Parathyroid adenoma (tissue), 2 donors: ENCODE data around the gene MXI1.
"Not testable (repeated sequence)": the region's sequence is repeated elsewhere in the genome, so short reads cannot be mapped to it uniquely, and the experiment has no call there.

Experiments used
- H2AFZ ChIP-seq: fragments of 300-600 bp; sonication (generic); one replicate; pipeline ENCODE4 v1.7.0; 2017; ENCODE audit warnings: antibody characterized with exemption, mild to moderate bottlenecking
- H3K27ac ChIP-seq: fragments of 300-600 bp; sonication (generic); one replicate; pipeline ENCODE4 v1.7.0; 2017
- H3K27me3 ChIP-seq: fragments of 300-600 bp; sonication (generic); one replicate; pipeline ENCODE4 v1.7.0; 2017; ENCODE audit warnings: low read length; ENCODE audit not compliant: control insufficient read depth, insufficient read depth
- H3K36me3 ChIP-seq: fragments of 300-600 bp; sonication (generic); one replicate; pipeline ENCODE4 v1.7.0; 2017; ENCODE audit warnings: low read length; ENCODE audit not compliant: control insufficient read depth, insufficient read depth
- H3K4me1 ChIP-seq: fragments of 300-600 bp; sonication (generic); one replicate; pipeline ENCODE4 v1.7.0; 2017; ENCODE audit warnings: control low read depth
- H3K4me2 ChIP-seq: fragments of 300-600 bp; sonication (generic); one replicate; pipeline ENCODE4 v1.7.0; 2017; ENCODE audit warnings: low read length
- H3K4me3 ChIP-seq: fragments of 300-600 bp; sonication (generic); one replicate; pipeline ENCODE4 v1.7.0; 2017; ENCODE audit warnings: low read depth, low read length
- H3K79me2 ChIP-seq: fragments of 300-600 bp; sonication (generic); one replicate; pipeline ENCODE4 v1.7.0; 2017; ENCODE audit warnings: control low read depth
- H3K9ac ChIP-seq: fragments of 300-600 bp; sonication (generic); one replicate; pipeline ENCODE4 v1.7.0; 2017; ENCODE audit warnings: mild to moderate bottlenecking
- H3K9me3 ChIP-seq: fragments of 300-600 bp; sonication (generic); one replicate; pipeline ENCODE4 v1.7.0; 2017; ENCODE audit warnings: low read length; ENCODE audit not compliant: control insufficient read depth
- CTCF ChIP-seq: fragments of 300-600 bp; sonication (generic); IDR thresholded peaks from one replicate; pipeline ENCODE4 v1.7.0; 2017; ENCODE audit warnings: antibody characterized with exemption, mild to moderate bottlenecking
- donor health status: primary hyperparathyroidism.

MXI1 gene

GRCh38 chr10:110179220-110179619 lies 28.2 kb upstream of the MXI1 start:
- H3K36me3 ChIP-seq: no peaks in the 10 kb centered on the region
- H3K9ac ChIP-seq: no peak overlapping the region
- no peak overlapping the region for H3K27ac ChIP-seq
- no peaks in the 10 kb centered on the region for H3K4me1 ChIP-seq
- H3K9me3 ChIP-seq: no peaks in the 10 kb centered on the region
- no peak overlapping the region for H2AFZ ChIP-seq
- H3K79me2 ChIP-seq: no peaks in the 10 kb centered on the region
- H3K4me2 ChIP-seq: no peak overlapping the region
- H3K27me3 ChIP-seq: no peaks in the 10 kb centered on the region
- no peak overlapping the region for H3K4me3 ChIP-seq
- TF ChIP-seq CTCF: no peak

- H3K9me3 ChIP-seq: no peaks in the 10 kb centered on the region
- H3K79me2 ChIP-seq: no peaks in the 10 kb centered on the region
- H3K27me3 ChIP-seq: no peaks in the 10 kb centered on the region
- no peak overlapping the region for H2AFZ ChIP-seq
- H3K9ac ChIP-seq: no peak overlapping the region
- no peak overlapping the region for H3K4me2 ChIP-seq
- no peak overlapping the region for H3K27ac ChIP-seq
- H3K4me1 ChIP-seq: no peaks in the 10 kb centered on the region
- H3K4me3 ChIP-seq: no peak overlapping the region
- no peaks in the 10 kb centered on the region for H3K36me3 ChIP-seq
- no peak for TF ChIP-seq CTCF
Measured at GRCh38 chr10:110181451-110181850, 26.0 kb upstream of the MXI1 start.

- Histone ChIP-seq H3K4me3 (no peak overlapping the region), H3K9me3 (no peaks in the 10 kb centered on the region), H3K27me3 (no peaks in the 10 kb centered on the region), H3K36me3 (no peaks in the 10 kb centered on the region), H3K79me2 (no peaks in the 10 kb centered on the region), H3K9ac (no peak overlapping the region), H3K27ac (no peak overlapping the region), H2AFZ (no peak overlapping the region), H3K4me2 (no peak overlapping the region), H3K4me1 (no peaks in the 10 kb centered on the region)
- TF ChIP-seq CTCF: no peak
Measured at GRCh38 chr10:110181911-110182310, 25.5 kb upstream of the MXI1 start.

GRCh38 chr10:110184398-110184797 lies 23.0 kb upstream of the MXI1 start:
- Histone ChIP-seq H3K36me3 (no peaks in the 10 kb centered on the region), H3K79me2 (no peaks in the 10 kb centered on the region), H2AFZ (no peak overlapping the region), H3K4me3 (no peak overlapping the region), H3K4me2 (no peak overlapping the region), H3K9ac (no peak overlapping the region), H3K9me3 (no peaks in the 10 kb centered on the region), H3K4me1 (no peaks in the 10 kb centered on the region), H3K27ac (no peak overlapping the region), H3K27me3 (no peaks in the 10 kb centered on the region)
- no peak for TF ChIP-seq CTCF

- H3K27ac ChIP-seq, H3K36me3 ChIP-seq, H3K9ac ChIP-seq: not testable (repeated sequence)
Measured at GRCh38 chr10:110185646-110186182, 21.7 kb upstream of the MXI1 start.

More at GRCh38 chr10:110185646-110186182, 21.7 kb upstream of the MXI1 start:
- not testable (repeated sequence) for H3K79me2 ChIP-seq, H3K4me2 ChIP-seq, H2AFZ ChIP-seq, H3K27me3 ChIP-seq, H3K4me1 ChIP-seq, H3K9me3 ChIP-seq, H3K4me3 ChIP-seq
